Upper lobe of left lung (tissue), 6 donors: ENCODE data around the gene RDH12. TPM values are rescaled to one million over a fixed set of nuclear protein-coding genes. Genes with fewer than 3 reads are reported as not detected.

Experiments
- ATAC-seq, 2 donors: fragments of 200-7000 bp; cut with Tn5 transposase; one replicate each; pipeline ENCODE4 v1.9.1; 2022; ENCODE audit warnings: mild to moderate bottlenecking in 2 of 2, moderate library complexity in 2 of 2; ENCODE audit not compliant: low FRiP score in 2 of 2
- DNase-seq, 2 donors: peaks; one replicate each; pipeline ENCODE4 v3.0.0-alpha.2; 2019 to 2020
- H3K27ac ChIP-seq, 4 donors: fragments of 200-600 bp; sonication (generic); one replicate each; pipeline ENCODE4 v1.5.1; 2016 to 2019
- H3K27me3 ChIP-seq, 4 donors: fragments of 200-600 bp; sonication (generic); one replicate each; pipeline ENCODE4 v1.5.1; 2017 to 2019
- H3K36me3 ChIP-seq, 4 donors: fragments of 200-600 bp; sonication (generic); one replicate each; pipeline ENCODE4 v1.5.1; 2016 to 2019
- H3K4me1 ChIP-seq, 4 donors: fragments of 200-600 bp; sonication (generic); one replicate each; pipeline ENCODE4 v1.5.1; 2018 to 2019
- H3K4me3 ChIP-seq, 4 donors: fragments of 200-600 bp; sonication (generic); one replicate each; pipeline ENCODE4 v1.5.1; 2017 to 2019; ENCODE audit warnings: mild to moderate bottlenecking in 2 of 4, moderate library complexity in 1 of 4
- H3K9me3 ChIP-seq, 4 donors: fragments of 200-600 bp; sonication (generic); one replicate each; pipeline ENCODE4 v1.5.1; 2018 to 2019
- EP300 ChIP-seq, 4 donors: sonication (generic); formaldehyde crosslinking; IDR thresholded peaks; one replicate each; pipeline ENCODE4 v1.5.1; 2017; ENCODE audit warnings: antibody characterized with exemption in 4 of 4, control low read depth in 2 of 4
- POLR2A ChIP-seq, 4 donors: fragments of 450-650 bp; IDR thresholded peaks; one replicate each; pipeline ENCODE4 v1.5.1; 2016 to 2017; ENCODE audit warnings: antibody characterized with exemption in 4 of 4, mild to moderate bottlenecking in 2 of 4
- POLR2AphosphoS5 ChIP-seq, 2 donors: sonication (generic); formaldehyde crosslinking; IDR thresholded peaks; one replicate each; pipeline ENCODE4 v1.5.1; 2017; ENCODE audit warnings: antibody characterized with exemption in 2 of 2
- WGBS, 2 donors: methylation state at CpG; one replicate each; pipeline ENCODE4 v1.1.5; 2017 to 2018; 5-methylcytosine and 5-hydroxymethylcytosine counted together
- total RNA-seq, 6 donors: library from RNA; depleted of rRNA in 4 of 6; stranded (reverse); fragments of >200 nt in 4 of 6; gene quantifications; one replicate each; pipeline versions ENCODE4 v1.1.0 to v1.2.1, GENCODE V29; 2016 to 2021
- TF ChIP-seq, protein P1 (sequence below), 6 experiments: fragments of 450-650 bp in 4 of 6; fragments of 200-600 bp in 2 of 6; sonication (generic) in 2 of 6; IDR thresholded peaks; one replicate each; pipeline ENCODE4 v1.5.1; 2016 to 2019; ENCODE audit warnings: antibody characterized with exemption in 6 of 6
- donor health status: DM: no; HTN: no; CAD: no; lungs with moderate emphysema.
- donor health status: DM: no; HTN: yes; CAD: no; lungs with severe emphysema.

Gene RDH12
- total RNA-seq, 6 donors from 2014 or later, result 0.17 to 0.40 (median 0.39) TPM; not detected in 3

DNA sequence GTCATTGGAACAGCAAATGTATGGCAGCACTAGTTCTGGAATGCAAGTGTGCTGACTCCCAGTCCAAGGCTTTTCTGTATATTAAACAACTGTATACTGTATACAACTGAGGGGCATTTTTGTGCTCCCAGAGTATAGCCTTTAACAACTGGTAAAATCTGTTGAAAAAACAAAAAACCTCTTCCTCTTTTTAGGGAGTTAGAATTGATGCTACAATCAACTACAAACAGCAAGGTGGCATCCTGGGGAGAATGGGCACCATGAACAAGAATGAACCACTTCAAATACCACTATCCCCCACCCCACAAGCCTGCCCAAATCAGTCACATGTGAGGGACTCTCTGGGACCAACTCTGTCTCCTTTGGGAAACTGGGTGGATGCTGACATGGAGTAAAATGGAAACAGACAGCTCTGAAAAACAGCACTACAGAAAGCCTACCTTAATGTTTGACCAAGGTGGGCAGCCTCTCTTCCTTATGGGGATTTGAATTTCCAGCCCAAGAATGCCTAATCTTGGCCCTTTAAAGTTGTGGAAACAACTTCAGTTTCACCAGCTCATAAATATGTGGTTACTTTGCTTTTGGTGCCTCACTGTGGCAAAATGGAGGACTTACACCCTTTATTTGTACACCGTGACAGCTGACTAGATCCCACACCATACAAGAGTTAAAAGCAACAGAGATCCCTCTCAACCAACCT, 34.8 kb upstream of the RDH12 start:
- H3K36me3 ChIP-seq, result peaks cover 0 to 3% (median 0%) of the 10 kb centered on the region in 4 donors
- WGBS, 2 donors, result 0 to 20% methylated on average over 1 of the region's 1 CpG
- H3K9me3 ChIP-seq, result no peaks in the 10 kb centered on the region
- TF ChIP-seq, protein P1, sequence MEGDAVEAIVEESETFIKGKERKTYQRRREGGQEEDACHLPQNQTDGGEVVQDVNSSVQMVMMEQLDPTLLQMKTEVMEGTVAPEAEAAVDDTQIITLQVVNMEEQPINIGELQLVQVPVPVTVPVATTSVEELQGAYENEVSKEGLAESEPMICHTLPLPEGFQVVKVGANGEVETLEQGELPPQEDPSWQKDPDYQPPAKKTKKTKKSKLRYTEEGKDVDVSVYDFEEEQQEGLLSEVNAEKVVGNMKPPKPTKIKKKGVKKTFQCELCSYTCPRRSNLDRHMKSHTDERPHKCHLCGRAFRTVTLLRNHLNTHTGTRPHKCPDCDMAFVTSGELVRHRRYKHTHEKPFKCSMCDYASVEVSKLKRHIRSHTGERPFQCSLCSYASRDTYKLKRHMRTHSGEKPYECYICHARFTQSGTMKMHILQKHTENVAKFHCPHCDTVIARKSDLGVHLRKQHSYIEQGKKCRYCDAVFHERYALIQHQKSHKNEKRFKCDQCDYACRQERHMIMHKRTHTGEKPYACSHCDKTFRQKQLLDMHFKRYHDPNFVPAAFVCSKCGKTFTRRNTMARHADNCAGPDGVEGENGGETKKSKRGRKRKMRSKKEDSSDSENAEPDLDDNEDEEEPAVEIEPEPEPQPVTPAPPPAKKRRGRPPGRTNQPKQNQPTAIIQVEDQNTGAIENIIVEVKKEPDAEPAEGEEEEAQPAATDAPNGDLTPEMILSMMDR (IDR thresholded peaks at IDR 0.05), result peak; percentile 38 to 81 (median 62)
- no peak for TF ChIP-seq POLR2A (IDR thresholded peaks at IDR 0.05)
- ATAC-seq (peak; percentile 57 to 84), DNase-seq (peak in 1 of 2 donors; percentile 27)
- peaks cover under 1 to 13% (median 8%) of the 10 kb centered on the region in 4 donors for H3K4me1 ChIP-seq
- H3K27me3 ChIP-seq, result no peaks in the 10 kb centered on the region
- no peak overlapping the region for H3K4me3 ChIP-seq
- H3K27ac ChIP-seq, result no peak overlapping the region

DNA sequence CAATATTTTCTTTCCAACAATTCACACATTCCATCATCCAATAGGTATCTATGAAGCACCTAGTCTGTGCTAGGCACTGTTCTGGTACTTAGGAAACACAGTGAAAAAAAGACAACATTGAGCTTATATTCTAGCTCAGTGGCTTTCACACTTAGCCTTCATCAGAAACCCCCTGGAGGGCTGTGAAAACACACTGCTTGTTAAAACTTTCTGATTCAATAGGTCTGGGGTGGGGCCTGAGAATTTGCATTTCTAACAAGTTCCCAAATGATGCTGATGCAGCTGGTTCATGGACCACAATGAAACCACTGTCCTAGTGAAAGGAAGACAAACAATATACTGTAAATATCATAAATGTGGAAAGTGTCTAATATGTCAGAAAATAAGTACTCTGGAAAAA, 33.1 kb upstream of the RDH12 start:
- H3K27me3 ChIP-seq, result no peaks in the 10 kb centered on the region
- no peak for DNase-seq
- no peaks in the 10 kb centered on the region for H3K36me3 ChIP-seq
- no peak for ATAC-seq
- no peak overlapping the region for H3K4me3 ChIP-seq
- H3K27ac ChIP-seq, result no peak overlapping the region
- peaks cover 15 to 30% (median 20%) of the 10 kb centered on the region in 4 donors for H3K4me1 ChIP-seq
- H3K9me3 ChIP-seq, result no peaks in the 10 kb centered on the region
- TF ChIP-seq POLR2A (IDR thresholded peaks at IDR 0.05), result no peak
- no peak for TF ChIP-seq POLR2AphosphoS5 (IDR thresholded peaks at IDR 0.05)
- TF ChIP-seq, protein P1 (IDR thresholded peaks at IDR 0.05), result no peak
- TF ChIP-seq EP300 (IDR thresholded peaks at IDR 0.05), result no peak

DNA sequence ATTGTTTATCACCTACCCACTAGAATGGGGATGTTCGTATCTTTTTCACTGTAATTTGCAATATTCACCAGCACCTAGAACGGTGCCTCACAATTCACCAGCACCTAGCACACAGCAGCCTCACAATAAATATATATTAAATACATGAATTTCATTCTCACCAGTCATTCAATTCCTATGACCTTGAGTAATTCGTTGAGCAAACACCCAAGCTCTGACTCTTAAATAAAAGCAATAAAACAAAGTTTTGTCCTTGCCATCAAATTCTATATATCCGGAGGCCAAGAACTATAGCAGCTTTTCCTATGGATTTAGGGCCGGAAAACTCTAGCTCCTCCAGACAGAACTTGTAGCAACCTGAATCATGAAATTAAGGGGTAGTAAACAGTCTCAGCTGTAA, 28.2 kb upstream of the RDH12 start:
- peak overlapping the region; percentile 52 to 97 (median 79) for H3K4me3 ChIP-seq
- peaks cover 0 to 9% (median 4%) of the 10 kb centered on the region in 4 donors for H3K36me3 ChIP-seq
- H3K27me3 ChIP-seq, result no peaks in the 10 kb centered on the region
- no peaks in the 10 kb centered on the region for H3K9me3 ChIP-seq
- peaks cover 19 to 27% (median 24%) of the 10 kb centered on the region in 4 donors for H3K4me1 ChIP-seq
- no peak for DNase-seq
- TF ChIP-seq EP300 (IDR thresholded peaks at IDR 0.05) (no peak), POLR2AphosphoS5 (IDR thresholded peaks at IDR 0.05) (no peak), POLR2A (IDR thresholded peaks at IDR 0.05) (no peak)
- TF ChIP-seq, protein P1 (IDR thresholded peaks at IDR 0.05), result no peak
- WGBS, 2 donors, result 48 to 51% methylated on average over 5 of the region's 5 CpGs
- H3K27ac ChIP-seq, result peak overlapping the region in 1 of 4 donors; percentile 97
- no peak for ATAC-seq

DNA sequence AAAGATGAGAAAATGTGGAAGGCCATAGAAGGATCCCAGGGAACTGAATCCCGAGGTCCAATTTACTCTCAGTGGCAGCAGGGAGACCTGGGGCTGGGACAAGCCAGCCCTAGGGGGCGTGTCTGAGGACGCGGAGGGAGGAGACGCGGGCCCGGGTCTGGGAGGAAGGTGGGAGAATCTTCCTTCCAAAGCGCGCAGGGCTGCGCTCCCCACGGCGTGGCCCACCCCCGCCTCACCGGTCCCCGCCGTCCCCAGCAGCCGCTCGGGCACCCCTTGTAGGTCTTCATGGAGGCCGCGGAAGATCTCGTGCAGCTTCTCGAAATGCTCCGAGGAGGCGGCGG, 27.6 kb upstream of the RDH12 start:
- Histone ChIP-seq H3K9me3 (no peaks in the 10 kb centered on the region), H3K27ac (peak overlapping the region; percentile 96 to 99 (median 98)), H3K36me3 (peaks cover 0 to 13% (median 4%) of the 10 kb centered on the region in 4 donors), H3K4me1 (peaks cover 19 to 27% (median 24%) of the 10 kb centered on the region in 4 donors), H3K27me3 (no peaks in the 10 kb centered on the region), H3K4me3 (peak overlapping the region; percentile 52 to 97 (median 79))
- no peak for TF ChIP-seq POLR2A (IDR thresholded peaks at IDR 0.05)
- no peak for TF ChIP-seq EP300 (IDR thresholded peaks at IDR 0.05)
- no peak for TF ChIP-seq POLR2AphosphoS5 (IDR thresholded peaks at IDR 0.05)
- TF ChIP-seq, protein P1 (IDR thresholded peaks at IDR 0.05), result peak in 2 of 6 experiments; percentile 9 to 14
- WGBS, 2 donors, result 0% methylated on average over 9 of the region's 25 CpGs
- DNase-seq (peak in 1 of 2 donors; percentile 79), ATAC-seq (peak; percentile 87 to 89)
